22Rv1 (cell line): Measurements from ENCODE around the gene FOXP1.

Experiments
- CTCF ChIP-seq: fragments of 450-650 bp; IDR thresholded peaks from 2 replicates; pipeline ENCODE4 v1.5.1; 2017; ENCODE audit warnings: mild to moderate bottlenecking
- ZFX ChIP-seq: fragments of 450-650 bp; IDR thresholded peaks from 2 replicates; pipeline ENCODE4 v1.6.1; 2017; ENCODE audit warnings: antibody characterized with exemption, borderline replicate concordance

GRCh38 chr3:71225002-71225684 lies 358.4 kb downstream of the FOXP1 start:
- TF ChIP-seq CTCF: no peak
- TF ChIP-seq ZFX: no peak
